ENCODE measurements around the gene DIP2A.

The DIP2A gene

GRCh38 chr21:46538262-46538661 is 79.6 kb downstream of the DIP2A start:
- DNase-seq: no peak

- DNase-seq: no peak
Observed at GRCh38 chr21:46538851-46539666, 80.4 kb downstream of the DIP2A start.

- no peak for DNase-seq
Observed at GRCh38 chr21:46540087-46540710, 81.5 kb downstream of the DIP2A start.

DNA sequence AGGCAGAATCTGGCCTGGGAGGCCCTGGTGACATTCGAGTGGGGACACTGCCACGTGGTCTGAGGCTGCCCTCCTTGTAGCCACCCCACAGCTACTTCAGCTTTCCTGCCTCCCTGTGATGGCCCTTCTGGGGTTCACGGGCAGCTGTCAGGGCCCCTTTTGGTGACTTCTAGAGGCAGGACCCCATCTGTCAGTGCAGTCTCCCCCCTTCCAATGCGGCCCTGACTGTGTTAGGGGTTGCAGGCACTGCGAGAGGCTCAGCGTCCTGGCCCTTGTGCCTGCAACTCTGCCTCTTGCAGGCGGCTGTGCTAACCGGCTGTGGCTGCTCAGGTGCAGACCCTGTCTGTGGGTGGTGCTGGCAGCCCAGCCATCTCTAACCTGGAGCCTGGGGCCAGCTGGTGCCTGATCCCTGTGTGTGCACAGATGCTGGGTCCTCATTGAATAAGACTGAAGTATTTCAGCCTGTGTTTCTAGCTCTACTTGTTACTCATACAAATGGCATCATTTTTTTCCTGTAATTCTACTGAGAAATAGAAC is 84.0 kb downstream of the DIP2A start:
- no peak for DNase-seq

DNA sequence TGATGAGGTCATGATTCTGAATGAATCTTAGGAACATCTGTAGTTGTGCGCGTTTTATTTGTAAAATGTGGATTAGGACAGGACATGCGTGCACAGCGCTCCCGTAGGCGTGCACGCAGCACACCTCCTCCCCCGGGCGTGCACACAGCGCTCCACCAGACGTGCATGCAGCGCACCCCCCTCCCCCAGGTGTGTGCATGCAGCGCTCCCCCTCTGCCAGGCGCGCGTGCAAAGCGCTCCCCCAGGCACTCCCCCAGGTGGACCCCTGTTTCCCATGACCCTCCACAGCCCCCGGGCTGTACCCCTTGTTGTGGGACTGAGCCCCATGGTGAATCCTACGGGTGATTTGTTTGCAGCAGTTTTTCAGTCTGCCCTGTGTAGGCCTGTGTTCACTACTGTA is 84.6 kb downstream of the DIP2A start:
- DNase-seq: no peak

DNA sequence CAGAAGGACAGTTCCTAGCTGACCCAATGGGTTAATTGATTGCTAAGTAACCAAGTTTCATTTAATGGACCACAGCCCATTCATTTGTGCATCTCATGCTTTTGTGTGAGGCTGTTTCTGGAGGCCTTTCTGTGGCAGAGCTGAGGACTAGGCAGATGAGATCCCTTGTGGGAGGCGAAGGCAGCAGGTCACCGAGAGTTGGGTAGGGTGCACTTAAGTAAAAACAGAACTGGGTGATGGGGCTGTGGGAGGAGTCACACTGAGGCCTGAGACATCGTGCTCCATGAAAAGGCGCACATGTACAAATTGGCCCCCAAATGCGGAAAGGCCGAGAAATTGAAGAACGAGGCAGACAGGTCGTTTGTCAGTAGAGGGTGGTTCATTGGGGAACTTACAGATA is 85.3 kb downstream of the DIP2A start:
- no peak for DNase-seq

GRCh38 chr21:46544824-46545223 is 86.1 kb downstream of the DIP2A start:
- DNase-seq: no peak

GRCh38 chr21:46545363-46545762 is 86.7 kb downstream of the DIP2A start:
- no peak for DNase-seq

- DNase-seq: no peak
Observed at GRCh38 chr21:46545911-46546310, 87.2 kb downstream of the DIP2A start.

DNA sequence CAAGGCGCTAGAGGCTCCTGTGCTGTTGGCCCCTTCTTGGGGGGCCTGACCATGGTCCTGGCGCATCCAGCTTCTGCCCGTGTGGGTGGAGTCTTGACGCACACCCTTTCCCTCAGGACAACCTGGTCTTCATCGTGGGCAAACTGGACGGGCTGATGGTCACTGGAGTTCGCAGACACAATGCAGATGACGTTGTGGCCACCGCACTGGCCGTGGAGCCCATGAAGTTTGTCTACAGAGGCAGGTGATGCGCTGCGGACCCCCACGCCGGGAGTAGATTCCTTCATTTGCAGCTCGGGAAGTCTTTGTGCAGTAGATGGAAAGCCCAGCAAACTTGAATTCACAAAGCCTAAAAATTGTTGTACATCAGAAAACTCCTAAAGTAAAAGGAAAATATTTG is 88.1 kb downstream of the DIP2A start:
- no peak for DNase-seq

DNA sequence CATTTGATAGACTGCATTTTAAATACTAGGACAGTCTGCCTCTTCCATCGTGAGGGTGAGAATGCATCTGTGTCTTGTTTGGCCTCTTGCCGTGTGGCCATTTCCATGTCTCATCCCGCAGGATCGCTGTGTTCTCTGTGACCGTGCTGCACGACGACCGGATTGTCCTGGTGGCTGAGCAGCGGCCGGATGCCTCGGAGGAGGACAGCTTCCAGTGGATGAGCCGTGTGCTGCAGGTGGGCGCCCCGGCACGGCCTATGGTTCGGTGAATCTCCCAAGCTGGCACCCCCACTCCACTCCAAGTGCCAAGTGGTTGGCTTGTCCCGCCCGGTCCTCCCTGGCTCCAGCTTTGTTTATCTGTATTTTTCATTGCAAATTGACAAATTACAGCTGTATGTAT is 91.0 kb downstream of the DIP2A start:
- DNase-seq: no peak

GRCh38 chr21:46550116-46550941 is 91.6 kb downstream of the DIP2A start:
- peak; percentile 30 to 46 for DNase-seq

DNA sequence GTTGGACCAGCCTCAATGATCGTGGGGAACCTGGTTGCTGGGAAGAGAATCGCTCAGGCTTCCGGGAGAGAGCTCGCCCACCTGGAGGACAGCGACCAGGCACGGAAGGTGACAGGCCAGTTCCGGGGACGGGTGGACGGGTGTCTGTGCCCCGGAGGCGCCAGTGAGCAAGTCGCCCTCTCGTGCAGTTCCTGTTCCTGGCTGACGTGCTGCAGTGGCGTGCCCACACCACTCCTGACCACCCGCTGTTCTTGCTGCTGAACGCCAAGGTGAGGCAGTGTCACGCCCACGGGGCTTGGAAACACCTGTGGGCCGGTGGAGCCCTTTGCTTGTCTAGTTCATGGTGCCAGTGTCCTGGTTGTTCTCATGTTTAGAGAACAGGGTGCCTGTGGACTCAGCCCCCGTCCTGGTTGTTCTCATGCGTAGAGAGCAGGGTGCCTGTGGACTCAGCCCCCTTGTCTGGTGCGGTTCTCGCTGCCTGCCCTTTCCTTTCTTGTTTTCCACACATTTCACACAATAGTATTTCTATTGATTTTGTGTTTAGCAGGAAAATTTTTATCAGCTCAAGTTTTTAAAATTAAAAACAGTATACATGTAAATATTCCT is 93.0 kb downstream of the DIP2A start:
- peak; percentile 19 to 23 for DNase-seq

GRCh38 chr21:46552274-46552673 is 93.6 kb downstream of the DIP2A start:
- DNase-seq: no peak

DNA sequence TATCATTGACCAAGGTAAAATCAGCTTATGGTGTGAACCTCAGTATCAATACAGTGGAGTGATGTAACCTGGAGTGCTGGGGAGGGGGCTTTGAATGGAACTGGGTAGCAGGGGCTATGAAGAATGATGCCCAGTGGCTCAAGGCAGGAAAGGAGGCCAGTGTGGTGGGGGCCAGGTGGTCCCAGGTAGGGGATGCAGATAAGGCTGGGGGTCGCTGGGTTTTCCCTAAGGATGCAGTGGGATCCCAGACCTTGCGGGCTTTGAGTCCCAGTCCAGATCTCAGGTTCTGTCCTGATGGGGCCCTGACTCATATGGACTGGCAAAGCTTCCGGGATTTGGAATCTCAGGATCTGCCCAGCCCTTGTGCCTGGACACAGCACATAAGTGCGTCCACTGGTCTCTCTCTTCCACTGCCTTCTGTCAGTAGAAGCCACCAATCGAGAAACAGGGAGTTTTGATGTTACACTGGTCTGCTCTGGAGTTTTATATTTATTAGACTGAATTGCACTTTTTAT is 94.2 kb downstream of the DIP2A start:
- no peak for DNase-seq

- DNase-seq: no peak
Observed at GRCh38 chr21:46553993-46554392, 95.3 kb downstream of the DIP2A start.

- no peak for DNase-seq
Observed at GRCh38 chr21:46554431-46555224, 95.9 kb downstream of the DIP2A start.

DNA sequence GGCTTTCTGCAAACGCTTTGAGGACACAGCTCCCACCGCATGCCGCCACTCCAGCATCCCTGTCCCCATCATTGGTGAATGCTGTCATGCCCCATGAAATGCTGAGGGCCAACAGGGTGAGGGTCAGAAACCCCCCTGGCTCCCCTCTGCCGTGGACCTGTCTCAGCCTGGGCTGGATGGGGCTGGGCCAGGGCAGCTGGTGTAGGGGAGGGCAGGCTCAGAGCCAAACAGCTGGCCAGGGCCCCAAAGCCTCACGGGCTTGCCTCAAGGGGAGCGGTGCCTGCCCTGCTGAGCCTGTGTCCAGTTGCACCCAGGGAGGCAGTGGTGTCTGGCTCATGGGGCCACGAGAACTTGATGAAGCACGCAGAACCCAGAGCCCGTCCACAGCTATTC is 96.5 kb downstream of the DIP2A start:
- no peak for DNase-seq

DNA sequence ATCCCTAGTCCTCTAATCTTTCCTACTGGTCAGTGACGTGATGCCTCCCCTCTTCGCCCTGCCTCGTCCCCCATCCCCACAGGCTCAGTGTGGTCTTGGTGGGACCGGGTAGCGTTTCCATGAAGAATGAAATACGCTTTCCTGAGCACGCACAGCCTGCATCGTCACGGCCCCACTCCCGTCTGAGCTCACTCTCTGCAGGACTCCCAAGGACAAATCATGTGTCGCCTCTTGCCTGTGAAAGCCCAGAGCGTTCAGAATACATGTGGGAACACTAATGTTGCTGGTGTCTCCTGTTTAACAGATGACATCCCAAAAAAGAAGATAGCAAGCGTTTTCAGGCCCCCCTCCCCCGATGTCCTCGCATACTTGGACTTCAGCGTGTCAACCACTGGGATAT is 97.0 kb downstream of the DIP2A start:
- no peak for DNase-seq

GRCh38 chr21:46556802-46557201 is 98.1 kb downstream of the DIP2A start:
- DNase-seq: no peak

DNA sequence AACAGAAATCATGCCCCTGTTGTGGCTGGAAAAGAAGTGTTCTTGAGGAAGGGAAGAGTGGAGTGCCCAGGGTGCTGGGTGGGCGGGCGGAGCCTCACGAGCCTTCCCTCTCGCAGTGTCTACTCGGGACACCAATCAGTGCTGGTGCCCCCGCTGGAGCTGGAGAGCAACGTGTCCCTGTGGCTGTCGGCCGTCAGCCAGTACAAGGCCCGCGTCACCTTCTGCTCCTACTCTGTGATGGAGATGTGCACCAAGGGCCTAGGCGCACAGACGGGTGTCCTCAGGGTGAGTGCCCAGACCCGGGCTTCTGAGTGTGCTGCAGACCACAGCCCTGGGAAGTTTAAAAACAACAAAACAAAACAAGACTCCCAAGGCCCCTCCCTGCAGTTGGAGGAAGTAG is 98.8 kb downstream of the DIP2A start:
- no peak for DNase-seq

DNA sequence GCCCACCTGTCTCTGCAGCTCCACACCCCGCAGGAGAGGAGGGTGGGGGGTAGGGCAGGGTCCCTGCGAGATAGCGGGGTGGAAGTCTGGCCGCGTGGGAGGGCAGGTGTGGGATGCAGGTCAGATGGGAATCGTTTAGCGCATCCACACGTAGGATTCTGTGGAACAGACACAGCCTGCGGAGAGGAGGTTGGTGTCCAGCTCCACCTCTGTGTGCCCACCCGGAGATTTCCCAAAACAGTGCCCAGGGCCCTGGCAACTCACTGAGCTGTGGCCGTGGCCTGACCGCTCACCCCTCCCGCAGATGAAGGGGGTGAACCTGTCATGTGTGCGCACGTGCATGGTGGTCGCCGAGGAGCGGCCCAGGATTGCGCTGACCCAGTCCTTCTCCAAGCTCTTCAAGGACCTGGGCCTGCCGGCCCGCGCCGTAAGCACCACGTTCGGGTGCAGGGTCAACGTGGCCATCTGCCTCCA is 99.3 kb downstream of the DIP2A start:
- no peak for DNase-seq

Measured in activated CD4-positive, alpha-beta T cell treated with anti-CD3 and anti-CD28 coated beads for 4 hours (primary cell).